NCI-H82 treated with DMSO at 0.1 percent for 48 hours (cell line): ENCODE measurements around the gene SPN.
A peak's percentile ranks its signal among the peaks of the same experiment; 100 is the strongest.
"Not testable (repeated sequence)": the region's sequence is repeated elsewhere in the genome, so short reads cannot be mapped to it uniquely, and the experiment has no call there.

Experiments used
- DNase-seq: peaks from one replicate; lab custom pipeline; 2025; ENCODE audit not compliant: unreplicated experiment; lab: John Stamatoyannopoulos, UW

SPN gene, protein sequence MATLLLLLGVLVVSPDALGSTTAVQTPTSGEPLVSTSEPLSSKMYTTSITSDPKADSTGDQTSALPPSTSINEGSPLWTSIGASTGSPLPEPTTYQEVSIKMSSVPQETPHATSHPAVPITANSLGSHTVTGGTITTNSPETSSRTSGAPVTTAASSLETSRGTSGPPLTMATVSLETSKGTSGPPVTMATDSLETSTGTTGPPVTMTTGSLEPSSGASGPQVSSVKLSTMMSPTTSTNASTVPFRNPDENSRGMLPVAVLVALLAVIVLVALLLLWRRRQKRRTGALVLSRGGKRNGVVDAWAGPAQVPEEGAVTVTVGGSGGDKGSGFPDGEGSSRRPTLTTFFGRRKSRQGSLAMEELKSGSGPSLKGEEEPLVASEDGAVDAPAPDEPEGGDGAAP

DNA sequence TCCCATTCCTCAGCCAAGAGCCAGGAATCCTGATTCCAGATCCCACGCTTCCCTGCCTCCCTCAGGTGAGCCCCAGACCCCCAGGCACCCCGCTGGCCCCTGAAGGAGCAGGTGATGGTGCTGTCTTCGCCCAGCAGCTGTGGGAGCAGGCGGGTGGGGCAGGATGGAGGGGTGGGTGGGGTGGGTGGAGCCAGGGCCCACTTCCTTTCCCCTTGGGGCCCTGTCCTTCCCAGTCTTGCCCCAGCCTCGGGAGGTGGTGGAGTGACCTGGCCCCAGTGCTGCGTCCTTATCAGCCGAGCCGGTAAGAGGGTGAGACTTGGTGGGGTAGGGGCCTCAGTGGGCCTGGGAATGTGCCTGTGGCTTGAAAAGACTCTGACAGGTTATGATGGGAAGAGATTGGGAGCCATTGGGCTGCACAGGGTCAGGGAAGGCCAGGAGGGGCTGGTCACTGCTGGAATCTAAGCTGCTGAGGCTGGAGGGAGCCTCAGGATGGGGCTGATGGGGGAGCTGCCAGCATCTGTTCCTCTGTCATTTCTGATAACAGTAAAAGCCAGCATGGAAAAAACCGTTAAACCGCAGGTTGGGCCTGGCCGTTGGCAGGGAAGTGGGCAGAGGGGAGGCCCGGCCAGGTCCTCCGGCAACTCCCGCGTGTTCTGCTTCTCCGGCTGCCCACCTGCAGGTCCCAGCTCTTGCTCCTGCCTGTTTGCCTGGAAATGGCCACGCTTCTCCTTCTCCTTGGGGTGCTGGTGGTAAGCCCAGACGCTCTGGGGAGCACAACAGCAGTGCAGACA lies at the start of gene SPN:
Gene SPN, plus strand, starts transcription at position 232 of the 791 bp plus-strand sequence. Its CDS starts 482 bp downstream, at position 714.
- DNase-seq = no peak

DNA sequence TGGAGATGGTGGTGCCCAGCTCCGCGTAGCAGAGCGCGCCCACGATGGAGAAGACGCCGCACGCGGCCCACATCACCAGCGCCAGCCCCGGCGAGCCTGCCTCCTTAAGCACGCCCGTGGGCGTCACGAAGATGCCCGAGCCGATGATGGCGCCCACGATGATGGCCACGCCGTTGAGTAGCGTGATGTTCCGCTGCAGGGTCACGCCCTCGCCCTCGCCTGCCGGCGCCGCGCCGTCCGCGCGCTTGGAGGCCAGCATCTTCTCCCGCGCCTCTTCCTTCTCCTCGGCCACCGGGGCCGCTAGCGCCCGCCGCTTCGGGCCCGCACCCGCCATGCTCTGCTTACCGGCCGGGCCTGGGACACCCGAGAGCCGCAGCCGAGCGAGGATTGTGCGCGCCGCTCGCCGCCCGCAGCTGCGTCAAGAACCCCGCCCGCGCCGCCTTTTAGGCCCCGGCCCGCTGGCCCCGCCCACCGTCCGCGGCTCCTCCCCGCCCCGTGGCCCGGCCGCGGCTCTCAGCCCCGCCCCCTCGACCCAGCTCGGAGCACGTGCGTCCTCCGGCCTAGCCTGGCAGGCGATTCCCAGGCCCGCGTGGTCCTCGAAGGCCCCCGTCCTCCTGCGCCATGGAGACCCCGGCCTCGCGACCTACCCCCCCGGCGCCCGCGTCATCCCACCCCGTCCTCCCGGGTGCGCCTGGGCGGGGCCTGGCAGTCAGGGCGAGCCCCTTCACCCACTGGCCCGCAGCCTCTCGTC lies 49.6 kb upstream of the SPN start:
- peak; percentile 36 for DNase-seq

DNA sequence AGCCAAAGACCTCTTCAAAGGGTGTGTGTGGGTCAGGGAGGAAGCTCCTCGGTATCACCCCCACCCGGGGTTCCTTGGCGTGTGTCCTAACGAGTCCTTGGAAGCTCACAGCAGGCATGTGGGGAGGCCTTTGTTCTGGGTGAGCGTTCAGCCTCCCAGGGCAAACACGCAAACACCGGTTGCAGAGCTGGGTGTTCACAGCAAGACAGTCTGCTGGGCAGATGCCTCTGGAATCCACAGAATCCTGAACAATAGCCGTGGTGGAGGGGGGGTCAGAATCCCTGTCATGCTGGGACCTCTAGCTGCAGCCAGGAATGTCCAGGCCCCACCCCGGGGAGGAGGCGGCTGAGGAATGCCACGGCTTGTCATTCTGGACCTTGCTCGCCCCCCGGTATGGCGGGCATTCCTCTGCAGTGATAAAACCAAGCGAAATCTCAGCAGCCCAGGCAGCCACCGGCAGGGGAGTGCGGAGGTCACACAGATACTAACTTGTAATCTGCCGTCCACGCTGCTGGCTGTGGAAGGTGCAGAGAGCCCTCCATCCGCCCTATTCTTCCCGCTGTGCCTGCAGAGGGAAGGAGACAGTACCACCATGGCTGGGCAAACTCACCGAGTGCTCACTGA lies 48.2 kb upstream of the SPN start:
- DNase-seq = not testable (repeated sequence)

DNA sequence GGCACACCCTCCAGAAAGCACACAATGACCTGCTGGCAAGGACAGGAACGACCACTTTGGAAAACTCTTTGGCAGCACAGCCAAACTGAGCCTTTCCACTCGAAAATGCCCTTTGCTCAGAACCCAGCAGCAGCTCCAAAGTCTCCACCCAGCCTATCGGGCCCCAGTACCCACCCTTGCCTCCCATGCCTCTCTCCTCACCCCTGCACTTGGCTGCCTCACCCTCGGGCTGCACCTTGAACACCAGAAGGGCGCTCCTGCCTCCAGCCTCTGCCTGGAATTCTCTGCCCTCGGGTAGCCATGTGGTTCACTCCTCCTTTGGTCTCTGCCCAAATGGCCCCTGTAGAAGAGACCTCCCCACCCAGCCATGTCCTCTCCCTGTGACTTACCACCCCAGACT lies 46.9 kb upstream of the SPN start:
- DNase-seq = not testable (repeated sequence)

DNA sequence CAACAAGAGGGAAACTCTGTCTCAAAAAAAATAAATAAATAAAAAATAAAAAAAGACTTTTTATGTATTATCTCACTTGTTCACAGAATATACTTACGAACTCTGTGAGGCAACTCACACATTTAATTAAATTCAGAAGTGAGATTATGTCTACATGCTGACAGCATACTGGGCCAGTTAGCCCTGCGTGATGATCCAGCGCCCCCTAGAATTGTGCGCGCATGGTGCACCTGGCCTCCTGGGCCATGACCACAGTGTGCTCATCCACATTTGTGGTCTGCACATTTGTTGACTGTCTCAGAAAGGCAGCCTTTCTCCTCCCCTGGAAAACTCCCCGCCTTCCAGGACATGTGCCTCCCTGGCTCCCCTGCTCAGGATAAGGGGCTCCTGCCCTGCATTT lies 42.5 kb upstream of the SPN start:
- DNase-seq = not testable (repeated sequence)

DNA sequence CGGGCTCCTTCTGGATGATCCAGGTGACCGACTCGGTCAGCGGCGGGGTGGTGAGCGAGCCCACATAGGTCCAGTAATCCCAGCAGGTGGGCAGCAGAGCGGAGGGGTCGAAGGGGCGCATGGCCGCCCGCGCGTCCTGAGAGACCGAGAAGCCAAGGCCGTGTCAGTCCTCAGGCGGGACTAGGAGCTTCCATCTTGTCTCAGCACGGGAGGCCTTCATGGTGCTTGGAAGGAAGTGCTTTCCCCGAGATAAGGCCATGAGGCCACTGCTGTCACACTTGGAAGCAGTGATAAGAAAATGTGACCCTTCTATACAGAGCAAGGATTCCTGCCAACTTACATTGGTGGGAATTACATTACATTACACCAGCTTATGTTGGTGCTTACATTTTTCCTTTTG lies 40.3 kb upstream of the SPN start:
- DNase-seq = not testable (repeated sequence)

DNA sequence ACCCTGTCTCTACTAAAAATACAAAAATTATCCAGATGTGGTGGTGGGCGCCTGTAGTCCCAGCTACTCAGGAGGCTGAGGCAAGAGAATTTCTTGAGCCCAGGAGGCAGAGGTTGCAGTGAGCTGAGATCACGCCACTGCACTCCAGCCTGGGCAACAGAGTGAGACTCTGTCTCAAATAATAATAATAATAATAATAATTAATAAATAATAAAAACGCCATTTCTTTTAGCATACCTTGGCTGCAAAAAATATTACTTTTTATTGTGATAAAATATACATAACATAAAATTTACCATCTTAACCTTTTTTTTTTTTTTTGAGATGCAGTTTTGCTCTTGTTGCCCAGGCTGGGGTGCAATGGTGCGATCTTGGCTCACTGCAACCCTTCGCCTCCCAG lies 39.8 kb upstream of the SPN start:
- DNase-seq = not testable (repeated sequence)

DNA sequence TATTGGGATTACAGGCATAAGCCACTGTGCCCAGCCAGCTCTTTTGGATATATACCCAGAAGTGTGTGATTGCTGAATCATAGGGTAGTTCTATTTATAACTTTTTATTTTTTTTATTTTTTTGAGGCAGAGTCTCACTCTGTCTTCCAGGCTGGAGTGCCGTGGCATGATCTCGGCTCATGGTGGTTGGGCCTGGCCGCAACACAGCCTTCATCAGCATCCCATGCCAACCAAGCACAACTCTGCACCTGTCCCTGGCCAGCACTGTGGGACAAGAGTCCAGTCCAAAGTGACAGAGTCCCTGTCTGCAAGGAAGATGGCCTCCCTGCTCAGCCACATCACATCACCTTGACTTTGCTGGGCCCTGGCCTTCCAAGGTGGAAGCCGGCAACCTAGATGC lies 37.9 kb upstream of the SPN start:
- DNase-seq = not testable (repeated sequence)

DNA sequence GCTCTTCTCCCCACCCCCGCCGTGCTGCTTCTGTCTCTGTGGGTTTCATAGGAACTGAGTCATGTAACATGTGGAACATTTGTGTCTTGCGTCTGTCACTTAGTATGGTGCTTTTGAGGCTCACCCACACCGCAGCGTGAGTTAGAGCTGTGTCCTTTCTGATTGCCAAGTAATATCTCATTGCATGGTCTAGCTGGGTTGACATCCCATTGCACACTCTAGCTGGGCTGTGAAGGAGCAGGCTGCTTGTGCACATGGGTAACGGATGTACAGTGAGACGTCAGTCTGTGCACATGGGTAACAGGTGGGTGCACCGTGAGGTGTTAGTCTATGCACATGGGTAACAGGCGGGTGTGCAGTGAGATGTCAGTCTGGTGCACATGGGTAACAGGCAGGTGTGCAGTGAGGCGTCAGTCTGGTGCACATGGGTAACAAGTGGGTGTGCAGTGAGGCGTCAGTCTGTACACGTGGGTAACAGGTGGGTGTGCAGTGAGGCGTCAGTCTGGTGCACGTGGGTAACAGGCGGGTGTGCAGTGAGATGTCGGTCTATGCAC lies 36.2 kb upstream of the SPN start:
- DNase-seq = not testable (repeated sequence)

DNA sequence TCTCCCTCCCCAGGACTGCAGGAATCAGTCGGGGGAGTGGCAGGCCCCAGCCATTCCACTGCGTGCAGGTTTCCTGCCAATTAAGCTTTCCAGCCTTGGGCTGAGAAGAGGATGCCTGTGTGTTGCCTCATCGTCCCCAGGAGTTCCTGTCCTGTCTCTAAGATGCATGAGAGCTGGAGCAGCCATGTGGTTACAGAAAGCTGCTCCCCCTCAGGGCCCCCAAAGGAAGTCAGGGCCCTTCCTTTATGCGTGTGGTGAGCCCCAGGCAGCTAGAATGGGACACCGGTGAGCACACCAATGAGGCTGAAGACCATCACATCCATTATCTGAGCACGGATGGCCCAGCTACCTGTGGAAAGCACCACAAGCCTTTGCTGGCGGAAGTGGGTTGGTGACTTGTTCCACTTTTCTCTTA lies 35.4 kb upstream of the SPN start:
- not testable (repeated sequence) for DNase-seq

DNA sequence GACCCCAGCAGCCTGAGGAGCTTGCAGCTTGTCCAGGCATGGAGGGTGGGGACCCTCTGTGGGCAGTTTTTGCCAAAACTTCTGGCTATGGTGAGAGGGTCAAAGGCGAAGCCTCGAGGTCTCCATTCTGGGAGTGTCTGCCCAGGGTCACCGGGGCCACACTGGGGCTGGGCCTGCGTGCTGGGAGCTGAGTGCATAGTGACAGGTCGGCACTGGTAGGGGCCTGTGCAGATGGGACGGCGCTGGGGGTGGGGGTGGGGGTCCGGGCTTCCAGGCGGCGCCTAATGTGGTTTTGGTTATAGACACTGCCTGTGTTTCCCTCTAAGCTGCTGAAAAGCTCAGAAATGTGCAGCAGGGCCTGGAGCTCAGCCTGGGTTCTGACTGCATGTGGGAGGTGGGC lies 34.3 kb upstream of the SPN start:
- DNase-seq = not testable (repeated sequence)

DNA sequence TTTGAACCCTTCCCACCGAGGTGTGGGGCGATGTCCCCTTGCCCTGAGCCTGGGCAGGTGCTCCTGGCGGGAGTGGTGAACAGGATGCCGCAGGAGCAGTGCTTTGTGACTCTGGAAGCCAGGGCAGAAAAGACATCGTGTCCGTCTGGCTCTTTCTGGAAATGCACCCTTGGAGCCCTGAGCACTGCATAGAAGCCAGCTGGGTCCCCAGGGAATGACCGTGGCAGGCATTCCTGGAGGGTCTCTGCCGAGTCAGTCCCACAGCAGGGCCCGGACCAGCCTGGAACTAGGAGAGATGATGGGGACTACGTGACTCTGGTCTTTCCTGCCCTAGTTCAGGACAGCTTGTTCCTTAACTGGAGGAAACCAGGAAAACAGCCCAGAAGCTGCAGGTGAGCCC lies 33.7 kb upstream of the SPN start:
- DNase-seq = not testable (repeated sequence)

DNA sequence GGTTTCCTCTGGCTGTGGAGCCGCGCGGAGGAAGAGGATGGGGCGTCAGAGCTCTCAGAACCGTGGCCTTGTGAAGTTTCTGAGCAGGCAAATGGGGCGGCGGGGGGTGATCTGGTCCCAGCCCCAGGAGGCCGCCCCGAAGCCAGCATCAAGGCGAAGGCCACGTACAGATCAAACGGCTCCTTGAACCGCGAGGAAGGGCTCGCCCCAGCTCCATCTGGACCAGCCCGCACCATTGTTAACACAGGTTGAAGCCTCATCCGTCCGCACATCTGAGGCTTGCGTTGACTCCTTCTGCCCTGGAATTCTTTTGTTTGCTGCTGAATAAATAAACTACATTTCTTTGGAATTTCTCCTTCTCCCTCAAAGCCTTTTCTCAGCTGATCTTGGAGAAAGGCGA lies 31.4 kb upstream of the SPN start:
- DNase-seq = not testable (repeated sequence)

DNA sequence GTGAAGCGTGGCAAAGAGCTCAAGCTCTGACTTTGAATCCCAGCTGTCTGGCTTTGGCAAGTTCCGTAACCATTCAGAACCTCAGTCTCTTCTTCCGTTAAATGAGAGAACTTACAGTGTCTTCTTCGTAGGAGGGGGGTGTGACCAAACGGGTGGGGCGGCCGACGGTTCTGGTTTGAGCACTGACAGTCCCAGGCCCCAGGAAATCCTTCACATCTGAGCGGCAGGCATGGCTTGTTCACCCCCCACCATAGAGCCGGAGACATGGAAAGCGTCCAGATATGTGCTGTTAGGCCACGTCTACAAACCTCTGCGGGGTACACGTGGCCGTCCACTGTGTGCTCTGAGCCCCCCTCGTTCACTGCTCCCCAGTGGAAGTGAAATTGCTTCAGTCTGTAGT lies 27.1 kb upstream of the SPN start:
- DNase-seq = not testable (repeated sequence)

DNA sequence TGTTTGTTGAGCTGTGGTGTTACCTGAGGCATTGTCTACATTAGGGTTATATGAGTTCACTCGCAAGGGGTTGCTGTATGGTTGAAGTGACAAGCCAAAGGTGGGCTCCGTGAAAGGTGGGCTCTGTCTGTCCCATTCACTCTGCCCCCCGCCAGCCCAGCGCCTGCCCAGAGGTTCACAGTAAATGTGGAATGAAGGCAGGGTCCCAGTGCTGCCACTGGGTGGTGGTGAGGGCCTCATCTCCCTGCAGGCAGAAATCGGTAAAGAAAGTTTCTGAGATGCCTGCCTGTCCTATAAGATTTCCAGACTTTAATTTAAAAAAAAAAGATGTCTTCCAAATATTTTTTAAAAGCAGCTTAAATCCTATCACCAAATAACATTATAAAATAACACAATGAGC lies 26.7 kb upstream of the SPN start:
- DNase-seq = not testable (repeated sequence)

DNA sequence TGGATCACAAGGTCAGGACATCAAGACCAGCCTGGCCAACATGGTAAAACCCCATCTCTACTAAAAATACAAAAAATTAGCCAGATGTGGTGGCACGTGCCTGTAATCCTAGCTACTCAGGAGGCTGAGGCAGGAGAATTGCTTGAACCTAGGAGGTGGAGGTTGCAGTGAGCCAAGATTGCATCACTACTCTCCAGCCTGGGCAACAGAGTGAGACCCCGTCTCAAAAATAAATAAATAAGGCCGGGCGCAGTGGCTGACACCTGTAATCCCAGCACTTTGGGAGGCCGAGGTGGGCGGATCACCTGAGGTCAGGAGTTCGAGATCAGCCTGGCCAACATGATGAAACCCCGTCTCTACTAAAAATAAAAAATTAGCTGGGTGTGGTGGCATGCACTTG lies 24.3 kb upstream of the SPN start:
- DNase-seq = not testable (repeated sequence)

DNA sequence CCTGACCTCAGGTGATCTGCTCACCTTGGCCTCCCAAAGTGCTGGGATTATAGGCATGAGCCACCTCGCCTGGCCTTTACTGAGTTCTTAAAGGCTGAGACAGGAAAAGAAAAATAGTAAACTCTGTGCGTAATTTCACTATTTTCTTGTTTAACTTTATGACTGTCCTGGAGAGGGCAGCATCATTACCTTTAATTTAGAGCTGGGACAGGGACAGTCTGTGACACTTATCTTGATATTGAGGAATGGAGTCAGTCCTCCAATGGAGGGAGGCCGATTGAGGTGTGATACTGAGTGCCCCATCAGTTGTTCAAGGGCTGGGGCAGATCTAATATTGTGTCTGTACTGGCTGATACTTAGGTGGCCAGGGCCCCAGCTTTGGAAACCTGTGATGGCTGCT lies 21.5 kb upstream of the SPN start:
- no peak for DNase-seq

DNA sequence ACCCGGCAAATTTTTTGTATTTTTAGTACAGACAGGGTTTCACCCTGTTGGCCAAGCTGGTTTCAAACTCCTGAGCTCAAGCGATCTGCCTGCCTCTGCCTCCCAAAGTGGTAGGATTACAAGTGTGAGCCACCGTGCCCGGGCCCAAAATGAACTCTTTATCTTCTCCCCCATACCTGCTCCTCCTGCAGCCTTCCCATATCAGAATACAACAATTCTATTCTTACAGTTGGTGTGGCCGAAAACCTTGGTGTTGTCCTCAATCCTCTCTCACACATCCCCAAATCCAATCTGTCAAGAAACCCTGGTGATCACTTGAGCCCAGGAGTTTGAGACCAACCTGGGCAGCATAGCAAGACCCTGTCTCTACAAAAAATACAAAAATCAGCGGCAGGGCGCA lies 19.5 kb upstream of the SPN start:
- DNase-seq = no peak

DNA sequence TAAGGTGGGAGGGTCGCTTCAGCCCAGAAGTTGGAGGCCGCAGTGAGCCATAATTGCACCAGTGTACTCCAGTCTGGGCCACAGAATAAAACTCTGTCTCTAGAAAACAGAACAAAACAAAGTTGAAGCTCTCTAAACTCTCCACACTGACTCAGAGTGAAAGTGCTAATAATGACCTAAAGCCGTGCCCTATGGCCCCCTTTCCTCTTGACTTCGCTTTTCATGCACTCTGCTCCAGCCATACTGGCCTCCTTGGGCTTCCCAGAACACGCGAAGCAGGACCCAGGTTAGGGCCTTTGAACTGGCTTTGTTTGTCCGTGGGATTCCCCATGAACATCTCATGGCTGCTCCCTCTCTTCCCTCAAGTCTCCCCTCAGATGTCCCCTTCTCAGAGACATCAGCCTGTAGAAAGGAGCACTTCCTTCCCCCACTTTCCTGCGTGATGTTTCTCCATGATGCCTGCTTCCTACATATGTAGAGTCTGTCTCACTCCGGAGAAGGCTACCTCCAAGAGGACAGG lies 18.6 kb upstream of the SPN start:
- no peak for DNase-seq

DNA sequence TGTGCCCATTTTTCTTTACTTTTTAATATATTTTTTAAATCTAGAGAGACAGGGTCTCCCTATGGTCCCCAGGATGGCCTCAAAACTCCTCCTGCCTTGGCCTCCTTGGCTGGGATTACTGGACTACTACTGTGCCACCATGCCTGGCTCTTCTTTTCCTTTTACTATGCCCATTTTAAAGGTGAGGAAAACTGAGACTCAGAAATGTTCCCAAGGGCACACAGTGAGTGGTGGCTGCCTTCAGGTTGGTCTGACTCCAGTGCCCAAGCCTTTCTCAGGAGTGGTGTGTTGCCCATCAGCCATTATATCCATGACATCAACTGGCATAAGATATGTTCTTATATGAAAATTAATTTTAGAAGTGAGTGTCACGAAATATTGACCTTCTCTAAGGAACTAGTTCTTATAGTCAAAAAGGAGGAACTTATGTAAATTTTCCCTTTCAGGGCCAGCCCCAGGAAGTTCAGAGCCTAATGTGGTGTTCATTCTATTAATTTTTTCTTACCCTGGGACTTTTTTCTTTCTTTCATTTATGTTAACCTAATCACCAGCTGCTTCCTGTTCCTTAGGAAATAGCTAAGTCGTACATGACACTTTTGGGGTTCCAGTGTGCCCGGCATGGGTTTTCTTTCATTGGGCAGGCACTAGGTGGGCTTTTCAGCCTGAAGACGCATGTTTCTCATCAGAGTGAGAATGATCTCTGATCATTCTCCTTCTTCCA lies 17.9 kb upstream of the SPN start:
- DNase-seq = no peak
